ENCODE measurements around the gene ADD3.
"Not testable (repeated sequence)": the region's sequence is repeated elsewhere in the genome, so short reads cannot be mapped to it uniquely, and the experiment has no call there.

Gene ADD3

DNA sequence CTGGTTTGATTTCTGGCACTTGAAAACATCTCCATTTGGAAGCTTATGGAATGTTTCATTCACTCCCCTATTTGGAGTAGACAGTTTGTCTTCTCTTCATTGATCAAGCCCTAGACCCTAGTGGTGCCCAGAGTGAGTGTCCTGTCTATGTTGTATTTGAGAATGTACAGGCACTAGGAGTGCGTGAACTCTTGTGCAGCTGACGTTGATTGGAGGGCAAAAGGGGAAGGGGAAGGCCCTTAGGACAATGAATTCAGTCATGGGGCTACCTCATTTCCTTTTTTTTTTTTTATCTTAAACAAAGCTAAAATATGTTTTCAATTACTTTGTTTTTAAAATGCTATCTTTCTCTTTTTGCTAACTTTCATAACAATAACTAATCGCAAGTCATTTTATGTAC, 66.5 kb downstream of the ADD3 start:
- DNase-seq = no peak

DNA sequence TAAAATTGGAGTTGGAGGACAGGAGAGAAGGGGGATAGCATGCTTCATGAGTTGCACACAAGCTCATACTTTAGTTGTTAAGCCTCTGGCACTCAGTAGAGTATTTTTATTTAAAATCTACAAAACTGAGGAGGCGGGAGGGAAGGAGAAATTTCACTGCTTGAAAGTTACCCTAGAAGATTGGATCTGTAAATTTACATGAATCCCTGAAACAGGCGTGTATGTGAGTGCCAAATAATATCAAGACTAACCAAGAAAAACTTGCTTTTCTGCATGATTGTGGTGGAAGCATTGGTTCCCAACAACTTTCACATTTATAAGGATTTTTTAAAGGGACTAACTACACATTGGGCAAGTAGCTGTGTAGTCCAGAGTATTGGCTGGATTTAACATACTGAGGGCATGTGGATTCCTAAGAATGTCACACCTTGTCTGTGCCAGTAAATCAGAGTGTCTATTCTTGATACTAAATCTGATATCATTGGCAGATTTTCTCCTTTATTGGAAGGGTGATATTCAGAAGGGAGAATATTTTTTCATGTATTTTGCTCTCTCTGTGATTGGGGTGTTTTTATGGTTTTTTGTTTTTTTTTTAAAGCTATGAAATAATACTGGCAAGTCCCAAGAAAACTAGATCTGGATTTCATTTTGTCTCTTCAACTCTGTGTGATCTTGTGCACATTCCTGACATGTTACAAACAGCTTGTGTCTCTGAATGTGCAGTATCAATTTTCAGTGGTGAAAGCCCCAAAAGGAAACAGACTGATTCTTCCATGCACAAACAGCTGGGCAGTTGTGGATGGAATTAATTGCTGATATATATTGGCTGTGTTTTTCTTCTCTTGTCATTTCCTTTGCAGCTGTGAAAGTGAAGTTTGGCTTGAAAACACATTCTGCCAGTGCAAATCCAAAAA, 67.2 kb downstream of the ADD3 start:
- DNase-seq = no peak

DNA sequence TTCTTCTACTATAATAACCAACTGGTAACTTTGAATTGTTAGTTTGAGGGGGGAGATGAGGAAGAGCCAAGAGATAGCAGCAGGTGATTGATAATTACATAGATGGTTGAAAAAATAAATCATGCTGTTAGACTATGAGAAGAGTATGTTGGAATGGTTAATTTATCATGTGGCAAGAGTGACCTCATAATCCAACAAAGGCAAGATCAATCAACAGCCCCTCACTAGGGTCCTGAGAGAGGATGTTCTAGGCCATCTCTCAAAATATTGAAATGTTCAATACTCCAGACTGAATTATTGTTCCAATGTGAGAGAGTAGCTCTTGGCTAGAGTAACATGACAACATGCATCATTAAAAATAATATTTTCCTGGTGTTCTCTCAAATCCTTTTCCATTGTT, 67.9 kb downstream of the ADD3 start:
- no peak for DNase-seq

DNA sequence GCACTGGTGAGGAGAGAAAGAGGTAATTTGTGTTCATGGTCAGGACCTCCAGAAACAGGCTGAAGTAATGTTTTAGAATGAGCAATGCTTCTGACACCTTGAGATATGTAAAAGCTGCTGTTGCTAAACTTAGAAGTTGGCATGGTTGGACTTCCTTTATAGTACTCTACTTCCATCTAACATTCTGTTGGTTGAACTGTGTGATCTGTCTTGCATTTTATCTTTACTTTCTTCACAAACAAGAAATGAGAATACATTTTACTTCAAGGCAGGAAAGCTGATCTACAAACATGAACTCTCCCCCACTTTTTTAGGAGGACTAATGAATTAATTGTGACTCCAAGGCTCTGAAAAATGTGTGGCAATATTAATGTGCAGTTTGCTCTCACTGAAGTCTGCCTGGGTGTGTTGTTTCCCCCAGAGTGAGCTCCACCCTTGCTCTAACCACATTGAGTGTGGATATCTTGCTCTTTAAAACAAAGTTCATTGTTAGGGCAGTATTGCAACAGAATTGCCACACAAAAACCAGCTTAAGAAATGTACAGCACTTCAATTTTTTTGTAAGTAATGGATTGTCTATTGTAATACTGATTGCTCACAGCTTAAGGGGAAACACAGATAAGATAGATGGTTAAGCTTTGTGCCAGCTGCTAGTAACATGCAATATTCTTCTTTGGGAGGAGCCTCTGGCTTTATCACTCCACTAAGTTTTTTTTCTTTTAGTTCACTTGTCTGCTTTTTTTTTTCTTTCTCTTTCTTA, 69.0 kb downstream of the ADD3 start:
- DNase-seq = no peak

DNA sequence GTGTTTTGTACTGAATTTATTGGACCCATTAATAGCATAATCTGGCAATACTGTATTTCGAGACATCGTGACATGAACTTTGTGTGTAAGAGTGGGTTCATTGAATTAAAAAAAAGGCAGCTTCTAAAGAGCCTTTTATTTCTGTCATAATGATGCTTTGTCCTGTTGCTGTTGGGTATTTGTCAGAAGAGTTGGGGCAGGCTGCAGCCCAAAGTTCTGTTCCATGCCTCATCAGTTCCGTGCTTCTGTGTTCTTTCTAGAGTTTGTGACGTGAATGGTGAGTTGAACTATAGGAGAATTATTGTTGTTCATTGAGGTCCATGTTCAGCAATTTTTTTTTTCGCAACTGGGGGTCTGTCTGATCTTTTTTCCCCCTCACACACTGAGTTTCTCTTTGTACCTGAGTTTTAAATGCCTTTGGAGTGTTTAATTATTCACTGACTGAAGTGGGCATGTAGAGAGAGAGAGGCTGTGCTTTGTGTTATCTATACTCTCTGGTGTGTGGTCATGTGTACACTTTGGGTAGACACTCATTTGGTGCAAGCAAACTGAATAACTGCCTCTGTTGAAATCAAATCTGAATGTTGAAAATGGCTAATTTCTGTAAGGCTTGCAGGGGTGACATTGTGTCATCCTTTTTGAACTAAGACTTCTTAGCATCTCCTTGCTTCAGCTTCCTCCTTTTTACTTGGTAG, 69.8 kb downstream of the ADD3 start:
- no peak for DNase-seq

DNA sequence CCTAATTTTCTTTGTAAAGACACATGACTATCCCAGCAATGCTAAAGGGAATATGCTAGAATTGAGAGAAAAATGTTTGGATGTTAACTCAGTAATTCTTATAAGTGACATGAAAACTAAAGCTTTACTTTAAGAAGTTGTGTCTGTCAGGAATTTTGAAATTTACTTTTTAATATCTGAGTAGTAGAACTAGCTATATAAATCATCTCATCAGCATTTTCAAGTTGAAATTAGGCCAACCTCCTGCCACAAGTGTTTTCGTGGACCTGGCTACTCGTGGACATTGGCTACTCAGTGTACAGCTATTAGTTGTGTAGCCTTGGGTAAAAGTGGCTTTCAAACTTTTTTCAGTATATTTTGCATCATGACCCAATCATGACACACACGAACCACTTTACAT, 70.5 kb downstream of the ADD3 start:
- no peak for DNase-seq

DNA sequence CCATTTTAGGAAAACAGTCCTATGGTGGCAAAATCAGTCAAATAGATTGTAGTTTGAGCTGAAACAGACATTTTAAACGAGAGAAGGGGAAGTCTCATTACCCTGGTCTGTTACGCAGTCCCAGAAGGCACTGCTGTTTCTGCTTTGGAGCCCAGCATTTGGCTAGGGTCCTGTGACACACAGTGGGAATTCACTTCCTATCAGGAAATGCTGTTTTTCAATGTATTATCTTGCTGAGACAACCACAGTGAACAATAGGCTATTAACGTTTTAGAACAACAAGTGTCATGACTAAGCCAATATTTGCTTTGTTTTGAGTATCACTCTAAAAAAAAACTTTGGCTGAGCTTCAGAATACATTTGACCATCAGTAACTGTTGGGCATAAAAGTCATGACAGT, 74.1 kb downstream of the ADD3 start:
- no peak for DNase-seq

DNA sequence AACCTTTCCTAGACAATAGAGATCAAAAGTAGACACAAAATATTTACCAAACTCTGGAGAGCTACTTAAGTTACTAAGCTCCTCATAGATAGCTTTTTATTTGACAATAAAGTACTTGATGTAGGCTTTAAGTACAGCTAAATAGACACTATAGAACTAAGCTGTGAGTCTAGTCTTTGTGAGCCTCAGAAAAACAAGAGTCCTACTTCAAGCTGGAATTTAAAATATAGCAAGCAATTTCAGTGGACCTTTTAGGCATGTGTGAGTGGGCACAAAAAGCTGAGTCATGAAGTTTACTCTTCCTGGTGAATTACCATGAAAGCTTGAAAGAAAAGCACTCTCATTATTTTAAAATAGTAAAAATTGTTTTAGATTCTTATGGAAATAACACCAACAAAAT, 76.1 kb downstream of the ADD3 start:
- DNase-seq = no peak

DNA sequence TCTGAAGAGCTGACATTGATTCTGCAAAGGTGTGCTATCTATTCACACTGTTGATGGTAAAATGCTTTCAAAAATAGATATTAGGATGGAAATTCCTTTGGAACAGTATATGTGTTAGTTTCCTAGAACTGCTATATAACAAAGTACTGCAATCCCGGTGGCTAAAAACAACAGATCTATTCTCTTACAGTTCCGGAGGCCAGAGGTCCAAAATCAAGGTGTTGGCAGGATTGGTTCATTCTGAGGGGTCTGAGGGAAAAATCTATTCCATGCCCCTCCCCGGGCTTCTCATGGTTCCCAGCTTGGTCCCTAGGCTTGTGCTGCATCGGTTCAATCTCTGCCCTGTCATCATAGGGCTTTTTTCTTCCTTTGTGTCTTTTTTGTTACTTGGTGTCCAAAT, 79.9 kb downstream of the ADD3 start:
- DNase-seq = no peak

DNA sequence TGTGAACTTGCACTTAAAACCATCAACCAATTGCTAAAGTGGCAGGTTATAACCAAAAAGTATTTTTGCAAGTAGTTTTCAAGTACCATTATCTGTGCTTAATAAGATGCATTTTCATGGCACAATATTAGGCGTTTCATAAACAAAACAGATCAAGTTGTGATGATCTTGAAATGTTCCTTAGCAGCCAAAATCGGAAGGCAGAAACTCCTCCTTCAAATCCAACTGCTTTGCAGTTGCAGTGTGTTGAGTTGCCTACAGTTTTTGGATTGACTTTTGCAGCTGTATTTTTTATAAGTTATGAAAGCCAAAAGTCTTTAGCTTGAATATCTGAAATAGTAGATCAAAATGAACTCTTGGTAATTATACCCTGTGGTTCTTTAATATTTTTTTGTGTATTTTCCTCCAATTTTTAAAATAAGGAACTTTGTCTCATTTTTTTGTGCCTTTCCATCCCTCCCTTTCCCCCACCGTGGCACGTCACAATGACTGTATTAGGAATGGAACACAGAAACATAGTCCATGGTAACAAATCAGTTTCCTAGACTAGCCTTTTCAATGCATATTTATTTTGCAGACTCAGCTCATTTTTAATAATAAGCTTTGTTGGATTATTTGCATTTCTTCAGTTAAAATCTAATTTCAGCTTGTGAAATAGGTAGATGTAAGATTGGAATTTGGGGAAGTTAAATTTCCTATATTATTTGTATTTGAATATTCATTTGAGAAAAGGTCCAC, 80.8 kb downstream of the ADD3 start:
- DNase-seq = no peak

DNA sequence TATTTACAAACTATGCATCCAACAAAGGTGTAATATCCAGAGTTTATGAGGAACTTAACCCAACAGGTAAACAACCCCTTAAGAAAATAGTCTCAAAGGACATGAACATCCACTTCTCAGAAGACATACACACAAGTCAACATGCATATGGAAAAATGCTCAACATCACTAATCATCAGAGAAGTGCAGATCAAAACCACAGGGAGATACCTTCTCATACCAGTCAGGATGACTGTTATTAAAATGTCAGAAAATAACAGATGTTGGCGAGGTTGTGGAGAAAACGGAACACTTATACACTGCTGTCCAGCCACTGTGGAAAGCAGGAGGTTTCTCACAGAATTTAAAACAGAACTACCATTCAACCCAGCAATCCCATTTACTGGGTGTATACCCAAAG, 84.0 kb downstream of the ADD3 start:
- no peak for DNase-seq

DNA sequence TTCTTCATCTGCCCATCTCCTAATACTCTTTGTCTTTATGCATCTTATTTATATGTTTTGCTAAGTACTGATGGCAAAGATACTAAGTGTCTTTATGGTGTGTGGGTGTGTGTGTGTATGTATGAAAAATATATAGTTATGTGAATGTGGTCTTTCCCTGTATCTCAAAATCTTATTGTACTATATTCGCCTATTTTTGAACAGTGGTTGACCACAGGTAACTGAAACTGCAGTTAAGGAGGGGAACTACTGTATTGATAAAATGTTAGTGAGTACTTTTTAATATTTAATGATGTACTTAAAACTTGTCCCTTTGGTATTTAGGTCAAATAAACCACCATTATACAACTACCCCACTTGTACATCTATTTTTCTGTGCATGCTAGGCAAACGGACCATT, 85.9 kb downstream of the ADD3 start:
- no peak for DNase-seq

DNA sequence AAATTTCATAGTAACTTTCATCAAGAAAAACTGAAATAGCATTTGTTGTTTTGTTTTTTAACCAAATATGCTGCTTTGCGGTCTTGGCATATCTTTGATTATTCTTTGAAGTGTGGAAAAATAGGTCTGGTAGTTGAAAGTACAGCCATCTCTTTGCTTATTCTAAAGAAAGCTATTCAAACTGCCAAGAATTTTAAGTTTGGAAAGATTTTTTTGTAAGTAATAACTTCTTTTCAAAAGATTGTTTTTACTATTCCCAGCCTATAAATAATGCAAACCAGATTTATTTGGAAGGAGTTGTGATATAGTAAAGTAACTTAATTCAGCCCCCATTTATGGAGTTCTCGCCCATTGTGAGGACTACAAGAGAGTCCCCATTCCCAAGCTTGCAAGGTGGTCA, 87.0 kb downstream of the ADD3 start:
- no peak for DNase-seq

DNA sequence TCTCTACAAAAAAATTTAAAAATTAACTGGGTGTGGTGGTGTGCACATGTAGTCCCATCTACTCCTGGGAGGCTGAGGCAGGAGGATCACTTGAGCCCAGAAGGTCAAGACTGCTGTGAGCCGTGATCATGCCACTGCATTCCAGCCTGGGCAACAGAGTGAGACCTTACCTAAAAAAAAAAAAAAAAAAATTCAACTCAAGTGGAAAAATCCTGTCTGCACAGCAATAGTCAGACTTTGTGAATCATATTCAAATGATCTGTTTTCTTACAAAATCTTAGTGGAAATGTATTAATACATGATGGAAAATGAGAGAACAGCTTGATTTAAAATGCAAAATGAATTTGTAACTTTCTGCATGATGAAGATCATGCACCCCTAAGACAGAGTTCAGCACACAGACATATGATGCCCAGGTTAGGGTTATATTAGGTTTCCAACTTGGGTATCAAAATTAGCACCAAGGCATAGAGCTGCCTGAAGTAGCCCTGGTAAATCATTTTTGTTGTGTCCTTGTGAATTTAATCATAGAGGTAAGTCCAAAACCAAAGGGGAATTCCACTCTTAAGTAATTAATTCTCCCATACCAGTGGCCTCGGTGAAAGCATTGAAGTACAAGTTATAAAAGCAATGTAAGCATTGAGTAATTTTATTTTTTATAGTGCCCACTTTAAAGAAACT, 93.8 kb downstream of the ADD3 start:
- no peak for DNase-seq

DNA sequence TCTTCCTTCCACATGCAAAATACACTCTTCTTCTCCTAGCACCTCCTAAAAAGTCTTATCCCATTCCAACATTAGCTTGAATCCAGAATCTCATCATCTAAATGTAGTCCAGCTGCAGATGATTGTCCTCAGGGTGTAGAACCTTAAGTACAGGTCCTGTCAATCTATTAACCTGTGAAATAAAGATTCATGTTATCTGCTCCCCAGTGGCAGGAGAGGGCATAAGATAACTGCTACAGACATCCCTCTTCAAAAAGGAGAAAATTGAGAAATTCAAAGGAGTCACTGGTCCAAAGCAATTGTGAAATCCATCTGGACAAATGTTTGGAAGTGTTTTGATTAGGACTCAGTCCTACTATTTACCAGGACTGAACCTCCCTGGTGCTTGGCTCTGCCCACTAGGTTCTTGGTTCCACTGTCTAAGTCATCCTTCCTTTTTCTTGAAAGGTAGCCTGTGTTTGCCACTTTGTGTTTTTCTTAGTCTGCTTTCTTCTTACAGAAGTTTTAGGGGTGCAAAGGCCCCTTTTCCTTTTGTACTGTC, 96.2 kb downstream of the ADD3 start:
- DNase-seq = no peak

DNA sequence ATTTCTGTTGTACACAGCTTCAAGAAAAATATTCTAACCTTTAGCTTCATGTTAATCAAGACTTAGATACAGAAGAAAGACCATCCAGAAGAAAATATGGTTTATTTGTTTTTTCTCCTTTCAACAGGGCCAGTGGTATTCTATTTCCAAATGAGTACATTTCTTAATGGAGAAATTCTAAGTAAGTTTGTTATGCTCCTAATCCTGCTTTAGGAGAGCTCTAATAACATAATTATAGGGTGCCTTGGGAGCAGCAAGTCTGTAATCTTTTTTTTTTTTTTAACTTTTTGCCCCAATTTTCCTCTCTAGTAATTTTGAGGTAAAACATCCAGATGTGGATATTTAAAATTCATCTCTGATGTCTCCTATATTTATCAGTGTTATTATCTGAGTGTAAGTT, 98.1 kb downstream of the ADD3 start:
- no peak for DNase-seq

DNA sequence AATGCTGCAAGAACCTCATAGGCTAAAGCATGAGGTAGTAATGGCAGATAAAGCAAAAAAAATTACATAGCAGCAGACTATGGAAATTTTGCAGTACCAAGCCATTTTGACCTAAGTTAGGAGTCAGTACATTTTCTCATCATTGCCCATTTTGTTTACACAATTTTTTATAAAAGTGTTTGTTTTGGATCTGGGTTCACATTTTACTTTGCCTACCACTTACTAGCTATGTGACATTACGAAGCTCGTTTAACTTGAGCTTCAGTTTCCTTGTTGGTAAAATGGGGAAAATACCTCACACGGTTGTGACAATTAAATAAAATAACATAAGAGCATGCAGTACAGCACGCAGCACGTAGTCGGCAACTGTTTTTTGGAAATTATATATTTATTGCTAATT, 99.6 kb downstream of the ADD3 start:
- DNase-seq = no peak

DNA sequence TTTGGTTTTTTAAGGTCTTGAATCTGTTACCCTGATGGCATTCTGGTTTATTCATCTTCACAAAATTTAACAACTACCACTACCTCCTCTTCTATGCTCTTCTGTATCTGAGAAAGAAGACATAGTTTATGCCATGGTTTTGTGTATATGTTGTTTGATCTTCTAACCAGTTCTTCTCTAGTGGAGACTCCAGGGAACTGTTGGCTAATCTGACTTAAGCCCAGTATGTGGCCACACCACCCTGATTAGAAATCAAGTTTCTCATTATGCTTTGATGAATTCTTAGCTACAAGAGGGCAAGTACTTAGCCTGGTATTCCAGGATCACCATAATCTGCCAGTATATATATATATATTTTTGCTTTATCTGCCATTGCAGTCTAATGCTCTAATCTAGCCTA, 100.1 kb downstream of the ADD3 start:
- DNase-seq = no peak

DNA sequence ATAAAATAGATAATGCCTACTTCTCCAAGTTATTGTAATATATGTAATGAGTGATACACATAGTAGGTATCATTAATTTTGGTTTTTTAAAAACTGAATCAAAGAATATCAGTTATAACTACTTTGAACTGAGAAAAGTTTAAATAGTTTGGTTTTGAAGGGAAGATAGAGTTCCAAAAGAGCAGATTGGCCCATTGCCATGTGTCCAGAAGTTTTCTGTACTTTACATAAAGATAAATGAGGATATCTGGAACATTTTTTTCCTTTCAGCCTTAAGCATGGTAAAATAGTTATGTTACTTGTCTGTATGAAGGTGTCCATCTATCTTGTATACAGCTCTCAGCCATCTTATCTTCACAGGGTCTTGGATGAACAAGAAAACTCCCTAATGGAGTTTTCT, 101.7 kb downstream of the ADD3 start:
- no peak for DNase-seq

DNA sequence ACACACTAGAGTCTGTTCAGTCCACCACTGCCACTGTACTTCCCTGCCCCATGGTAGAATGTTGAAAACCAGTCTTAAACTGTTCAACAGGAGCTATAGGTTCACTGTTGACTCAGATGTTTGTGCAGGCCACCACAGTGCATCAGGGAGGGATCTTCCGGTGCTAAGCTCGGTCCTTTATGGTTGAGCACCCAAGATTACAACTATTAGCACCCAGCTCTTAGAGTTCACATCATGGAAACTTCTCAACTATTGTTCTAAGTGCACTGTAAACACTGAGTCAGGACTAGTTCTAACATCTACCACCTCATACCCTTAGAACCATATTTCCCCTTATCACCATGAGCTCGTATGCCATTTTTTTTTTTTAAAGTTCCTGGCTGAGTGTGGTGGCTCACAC, 102.6 kb downstream of the ADD3 start:
- DNase-seq = no peak

DNA sequence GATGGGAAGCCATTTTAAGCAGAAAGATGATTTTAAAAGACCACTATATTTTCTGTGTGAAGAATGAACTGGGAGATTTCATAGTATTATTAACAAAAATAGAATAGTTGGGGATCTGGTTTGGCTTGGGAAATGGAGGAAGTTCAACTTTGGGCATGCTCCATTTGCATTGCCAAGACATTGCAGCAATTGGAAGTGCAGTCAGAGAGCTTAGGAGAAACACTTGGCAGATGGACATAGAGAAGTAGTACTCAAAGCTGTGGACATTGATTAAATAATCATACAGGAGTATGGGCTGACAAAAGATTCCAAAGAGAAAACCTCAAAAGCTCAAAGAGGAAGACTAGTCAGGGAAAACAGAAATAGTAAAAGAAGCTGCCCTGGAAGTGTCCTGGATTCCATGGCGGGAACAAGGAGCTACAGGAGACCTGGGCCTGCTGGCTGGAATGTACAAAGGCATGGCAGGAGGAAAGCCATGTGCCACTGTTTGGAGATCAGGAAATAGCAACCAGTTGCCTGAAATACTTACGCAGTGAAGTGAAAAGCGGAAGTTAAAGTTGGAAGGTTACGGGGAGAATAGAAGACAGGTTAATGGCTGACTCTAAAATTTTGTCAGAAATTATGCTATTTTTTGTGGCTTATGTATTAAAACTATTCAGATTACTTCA, 106.0 kb downstream of the ADD3 start:
- no peak for DNase-seq

DNA sequence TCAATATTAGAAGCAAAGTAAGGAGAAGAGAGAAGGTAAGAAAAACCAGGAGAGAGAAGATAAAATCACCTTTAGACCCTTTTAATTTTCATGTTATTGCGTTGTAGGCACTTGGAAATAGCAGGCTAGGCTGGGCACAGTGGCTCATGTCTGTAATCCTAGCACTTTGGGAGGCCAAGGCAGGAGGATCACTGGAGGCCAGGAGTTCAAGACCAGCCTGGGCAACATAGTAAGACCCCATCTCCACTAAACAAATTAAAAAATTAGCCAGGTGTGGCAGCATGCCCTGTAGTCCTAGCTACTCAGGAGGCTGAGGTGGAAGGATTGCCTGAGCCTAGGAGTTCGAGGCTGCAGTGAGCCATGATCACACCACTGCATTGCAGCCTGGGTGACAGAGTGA, 106.9 kb downstream of the ADD3 start:
- not testable (repeated sequence) for DNase-seq

Measured in right forelimb (tissue), 1 donor.